ENCODE data around the gene SERTAD2.

SERTAD2 gene

DNA sequence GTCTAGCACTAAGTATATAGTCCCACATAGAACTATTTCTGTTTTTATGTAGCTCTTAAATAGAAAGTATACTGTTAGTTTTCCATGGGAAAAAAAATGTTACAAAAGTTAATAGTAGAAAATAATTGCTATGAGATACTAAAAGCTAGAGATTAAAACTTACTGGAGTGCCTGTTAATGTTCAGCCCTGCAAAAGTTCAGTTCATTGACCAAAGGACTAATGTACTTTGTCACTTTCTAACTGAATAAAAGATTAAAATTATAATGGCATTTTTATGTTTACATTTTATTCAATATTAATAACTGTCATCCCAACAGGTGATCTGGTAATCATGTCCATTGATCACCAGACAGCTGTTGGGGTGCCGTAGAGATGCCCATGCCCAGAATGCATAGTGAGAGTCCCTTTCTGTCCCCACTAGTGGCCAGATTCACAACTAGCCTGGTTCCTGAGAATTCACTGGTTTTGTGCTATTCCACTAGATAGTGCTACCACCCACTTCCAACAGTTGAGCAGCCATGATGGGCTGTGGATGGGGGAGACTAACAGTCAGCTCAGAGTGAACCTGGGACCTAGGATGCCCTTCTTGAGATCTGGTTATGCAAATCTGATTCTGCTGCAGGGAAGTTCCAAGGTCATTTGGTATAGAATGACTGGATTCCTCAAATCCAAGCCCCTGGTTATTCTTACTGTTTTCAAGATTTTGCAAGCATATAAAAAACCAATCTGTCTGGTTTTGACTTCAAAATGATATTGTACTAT lies 71.8 kb downstream of the SERTAD2 start:
- DNase-seq (ENCODE audit: low read depth), result no peak

All from stimulated activated CD8-positive, alpha-beta memory T cell treated with anti-CD3 and anti-CD28 coated beads, Interleukin-12 subunit alpha, Interleukin-12 subunit beta, amount 100 ng/mL, for 4 hours (primary cell).